Upper lobe of left lung (tissue), 4 donors: ENCODE measurements around the gene RNF182.

ENCODE experiments used
- POLR2A ChIP-seq, 4 donors: fragments of 450-650 bp; IDR thresholded peaks; one replicate each; pipeline ENCODE4 v1.5.1; 2016 to 2017; ENCODE audit warnings: antibody characterized with exemption in 4 of 4, mild to moderate bottlenecking in 2 of 4
- POLR2AphosphoS5 ChIP-seq, 2 donors: sonication (generic); formaldehyde crosslinking; IDR thresholded peaks; one replicate each; pipeline ENCODE4 v1.5.1; 2017; ENCODE audit warnings: antibody characterized with exemption in 2 of 2
- TF ChIP-seq, protein P1 (sequence below), 6 experiments: fragments of 450-650 bp in 4 of 6; fragments of 200-600 bp in 2 of 6; sonication (generic) in 2 of 6; IDR thresholded peaks; one replicate each; pipeline ENCODE4 v1.5.1; 2016 to 2019; ENCODE audit warnings: antibody characterized with exemption in 6 of 6

DNA sequence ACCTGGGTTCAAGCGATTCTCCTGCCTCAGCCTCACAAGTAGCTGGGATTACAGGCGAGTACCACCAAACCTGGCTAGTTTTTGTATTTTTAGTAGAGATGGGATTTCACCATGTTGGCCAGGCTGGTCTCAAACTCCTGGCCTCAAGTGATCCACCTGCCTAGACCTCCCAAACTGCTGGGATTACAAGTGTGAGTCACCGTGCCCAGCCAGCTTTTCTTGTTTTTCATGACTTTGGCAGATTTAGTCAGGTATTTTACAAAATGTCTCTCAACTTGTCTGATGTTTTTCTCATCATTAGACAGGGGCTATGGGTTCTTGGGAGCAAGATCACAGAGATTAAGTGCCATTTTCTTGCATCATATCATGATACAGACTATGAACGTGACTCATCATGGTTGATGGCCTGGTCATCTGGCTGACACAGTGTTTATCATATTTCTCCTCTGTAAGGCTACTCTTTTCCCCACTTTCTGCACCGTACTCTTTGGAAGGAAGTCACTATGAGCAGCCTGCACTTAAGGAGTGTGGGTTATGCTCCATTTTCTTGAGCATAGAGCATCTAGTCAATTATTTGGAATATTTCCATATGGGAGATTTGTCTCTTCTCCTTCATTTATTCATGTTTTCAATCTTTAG, 67.8 kb downstream of the RNF182 start:
- TF ChIP-seq, protein P1, sequence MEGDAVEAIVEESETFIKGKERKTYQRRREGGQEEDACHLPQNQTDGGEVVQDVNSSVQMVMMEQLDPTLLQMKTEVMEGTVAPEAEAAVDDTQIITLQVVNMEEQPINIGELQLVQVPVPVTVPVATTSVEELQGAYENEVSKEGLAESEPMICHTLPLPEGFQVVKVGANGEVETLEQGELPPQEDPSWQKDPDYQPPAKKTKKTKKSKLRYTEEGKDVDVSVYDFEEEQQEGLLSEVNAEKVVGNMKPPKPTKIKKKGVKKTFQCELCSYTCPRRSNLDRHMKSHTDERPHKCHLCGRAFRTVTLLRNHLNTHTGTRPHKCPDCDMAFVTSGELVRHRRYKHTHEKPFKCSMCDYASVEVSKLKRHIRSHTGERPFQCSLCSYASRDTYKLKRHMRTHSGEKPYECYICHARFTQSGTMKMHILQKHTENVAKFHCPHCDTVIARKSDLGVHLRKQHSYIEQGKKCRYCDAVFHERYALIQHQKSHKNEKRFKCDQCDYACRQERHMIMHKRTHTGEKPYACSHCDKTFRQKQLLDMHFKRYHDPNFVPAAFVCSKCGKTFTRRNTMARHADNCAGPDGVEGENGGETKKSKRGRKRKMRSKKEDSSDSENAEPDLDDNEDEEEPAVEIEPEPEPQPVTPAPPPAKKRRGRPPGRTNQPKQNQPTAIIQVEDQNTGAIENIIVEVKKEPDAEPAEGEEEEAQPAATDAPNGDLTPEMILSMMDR (IDR thresholded peaks at IDR 0.05) = no peak
- TF ChIP-seq POLR2AphosphoS5 (IDR thresholded peaks at IDR 0.05) (no peak), POLR2A (IDR thresholded peaks at IDR 0.05) (no peak)
